Esophagus muscularis mucosa (tissue), 4 donors: Measurements from ENCODE around the gene MYO9B. TPM values are rescaled to one million over a fixed set of nuclear protein-coding genes. Genes with fewer than 3 reads are reported as not detected.
A peak's percentile ranks its signal among the peaks of the same experiment; 100 is the strongest.

Experiments
- DNase-seq: peaks from one replicate; pipeline ENCODE4 v3.0.0-alpha.2; 2017; ENCODE audit errors: extremely low spot score
- H3K27ac ChIP-seq, 4 donors: fragments of 200-600 bp; sonication (generic); replicated peaks in 1 of 4; 1 replicate in 3 of 4; 2 replicates in 1 of 4; pipeline ENCODE4 v1.5.1; 2016 to 2019; ENCODE audit warnings: mild to moderate bottlenecking in 1 of 4
- H3K27me3 ChIP-seq, 4 donors: fragments of 200-600 bp; sonication (generic); one replicate each; pipeline versions ENCODE4 v1.5.1 to v1.6.0; 2016 to 2019
- H3K36me3 ChIP-seq, 4 donors: fragments of 200-600 bp; sonication (generic); one replicate each; pipeline ENCODE4 v1.5.1; 2016 to 2019
- H3K4me1 ChIP-seq, 4 donors: fragments of 200-600 bp; sonication (generic); one replicate each; pipeline ENCODE4 v1.5.1; 2016 to 2019
- H3K4me3 ChIP-seq, 4 donors: fragments of 200-600 bp; sonication (generic); 1 replicate in 2 of 4; 2 replicates in 2 of 4; pipeline ENCODE4 v1.5.1; 2016 to 2019; ENCODE audit warnings: mild to moderate bottlenecking in 4 of 4, moderate library complexity in 1 of 4
- H3K9me3 ChIP-seq, 4 donors: fragments of 200-600 bp; sonication (generic); 1 replicate in 3 of 4; 2 replicates in 1 of 4; pipeline ENCODE4 v1.5.1; 2016 to 2019
- EP300 ChIP-seq: sonication (generic); formaldehyde crosslinking; IDR thresholded peaks from one replicate; pipeline ENCODE4 v1.6.1; 2017; ENCODE audit warnings: antibody characterized with exemption
- POLR2A ChIP-seq: fragments of 450-650 bp; IDR thresholded peaks from one replicate; pipeline ENCODE4 v1.6.1; 2017; ENCODE audit warnings: antibody characterized with exemption, moderate library complexity, mild to moderate bottlenecking, low read depth
- POLR2AphosphoS5 ChIP-seq, 2 donors: sonication (generic); formaldehyde crosslinking; IDR thresholded peaks; one replicate each; pipeline ENCODE4 v1.6.1; 2017; ENCODE audit warnings: antibody characterized with exemption in 2 of 2
- WGBS: methylation state at CpG from one replicate; pipeline ENCODE4 v1.1.5; 2018; 5-methylcytosine and 5-hydroxymethylcytosine counted together
- intact Hi-C: fragments of 100-400 bp; cut with DNase I; formaldehyde crosslinking; loops from one replicate; pipeline ENCODE4 v1.15.1; 2023
- total RNA-seq, 4 donors: library from RNA; depleted of rRNA; stranded (reverse); fragments of >200 nt; gene quantifications; one replicate each; pipeline versions ENCODE4 v1.1.0 to v1.2.1, GENCODE V29; 2016
- TF ChIP-seq, protein P1 (sequence below), 3 experiments: fragments of 200-600 bp in 2 of 3; fragments of 450-650 bp in 1 of 3; sonication (generic) in 2 of 3; IDR thresholded peaks; one replicate each; pipeline ENCODE4 v1.5.1; 2017 to 2019; ENCODE audit warnings: antibody characterized with exemption in 3 of 3, mild to moderate bottlenecking in 2 of 3, moderate library complexity in 1 of 3

Gene MYO9B
- total RNA-seq, 4 donors from 2014 or later = 52.6 to 73.3 (median 57.7) TPM

DNA sequence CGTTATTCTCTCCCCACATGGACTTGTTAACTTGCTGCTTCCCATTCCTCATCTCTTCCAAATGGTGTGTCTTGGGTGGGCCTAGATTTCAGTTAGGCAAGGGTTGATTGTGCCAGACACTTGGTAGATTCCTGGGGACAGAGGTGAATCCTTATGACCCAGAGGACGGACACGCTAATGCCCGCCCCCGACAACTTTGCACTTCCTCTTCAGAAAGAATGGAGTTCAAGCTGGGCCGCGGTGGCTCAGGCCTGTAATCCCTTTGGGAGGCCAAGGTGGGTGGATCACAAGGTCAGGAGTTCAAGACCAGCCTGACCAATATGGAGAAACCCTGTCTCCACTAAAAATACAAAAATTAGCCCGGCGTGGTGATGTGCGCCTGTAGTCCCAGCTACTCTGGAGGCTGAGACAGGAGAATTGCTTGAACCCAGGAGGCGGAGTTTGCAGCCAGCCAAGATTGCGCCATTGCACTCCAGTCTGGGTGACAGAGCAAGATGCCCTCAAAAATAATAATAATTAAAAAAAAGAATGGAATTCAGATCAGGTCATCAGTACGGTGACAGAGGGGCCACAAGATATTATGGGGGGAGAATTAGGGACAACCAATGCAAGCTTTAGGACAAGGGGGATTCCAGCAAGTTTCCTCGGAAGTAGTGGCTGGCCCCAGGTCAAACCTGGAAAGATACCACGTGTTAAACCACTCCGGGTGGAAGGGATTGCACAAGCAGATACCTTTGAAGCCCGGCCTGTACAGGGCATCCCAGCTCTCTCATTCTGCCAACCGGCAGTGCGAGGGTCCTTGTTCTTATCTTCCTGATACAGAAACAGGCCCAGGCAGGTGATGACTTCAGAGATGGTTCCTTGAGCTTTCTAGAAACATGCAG lies 2.7 kb downstream of the MYO9B start:
- H3K4me1 ChIP-seq = peaks cover 62 to 87% (median 81%) of the 10 kb centered on the region in 4 donors
- WGBS = 82% methylated on average over 19 of the region's 19 CpGs
- no peak for DNase-seq
- no peaks in the 10 kb centered on the region for H3K27me3 ChIP-seq
- peaks cover 0 to 7% (median 0%) of the 10 kb centered on the region in 4 donors for H3K36me3 ChIP-seq
- H3K27ac ChIP-seq = peak overlapping the region; percentile 86 to 89 (median 88)
- TF ChIP-seq EP300 (no peak), POLR2A (no peak), POLR2AphosphoS5 (IDR thresholded peaks at IDR 0.05) (no peak)
- TF ChIP-seq, protein P1, sequence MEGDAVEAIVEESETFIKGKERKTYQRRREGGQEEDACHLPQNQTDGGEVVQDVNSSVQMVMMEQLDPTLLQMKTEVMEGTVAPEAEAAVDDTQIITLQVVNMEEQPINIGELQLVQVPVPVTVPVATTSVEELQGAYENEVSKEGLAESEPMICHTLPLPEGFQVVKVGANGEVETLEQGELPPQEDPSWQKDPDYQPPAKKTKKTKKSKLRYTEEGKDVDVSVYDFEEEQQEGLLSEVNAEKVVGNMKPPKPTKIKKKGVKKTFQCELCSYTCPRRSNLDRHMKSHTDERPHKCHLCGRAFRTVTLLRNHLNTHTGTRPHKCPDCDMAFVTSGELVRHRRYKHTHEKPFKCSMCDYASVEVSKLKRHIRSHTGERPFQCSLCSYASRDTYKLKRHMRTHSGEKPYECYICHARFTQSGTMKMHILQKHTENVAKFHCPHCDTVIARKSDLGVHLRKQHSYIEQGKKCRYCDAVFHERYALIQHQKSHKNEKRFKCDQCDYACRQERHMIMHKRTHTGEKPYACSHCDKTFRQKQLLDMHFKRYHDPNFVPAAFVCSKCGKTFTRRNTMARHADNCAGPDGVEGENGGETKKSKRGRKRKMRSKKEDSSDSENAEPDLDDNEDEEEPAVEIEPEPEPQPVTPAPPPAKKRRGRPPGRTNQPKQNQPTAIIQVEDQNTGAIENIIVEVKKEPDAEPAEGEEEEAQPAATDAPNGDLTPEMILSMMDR (IDR thresholded peaks at IDR 0.05) = no peak
- no peaks in the 10 kb centered on the region for H3K9me3 ChIP-seq
- H3K4me3 ChIP-seq = no peak overlapping the region
- intact Hi-C loops = loop anchor here (5.0 to 10.0 kb wide), 2 partner anchors 59 to 137 kb away; partner anchors contain the start of gene USE1

- DNase-seq = no peak
- 64% methylated on average over 16 of the region's 19 CpGs for WGBS
- peaks cover 59 to 78% (median 75%) of the 10 kb centered on the region in 4 donors for H3K4me1 ChIP-seq
Observed at GRCh38 chr19:17078920-17079709, 3.5 kb downstream of the MYO9B start.

DNA sequence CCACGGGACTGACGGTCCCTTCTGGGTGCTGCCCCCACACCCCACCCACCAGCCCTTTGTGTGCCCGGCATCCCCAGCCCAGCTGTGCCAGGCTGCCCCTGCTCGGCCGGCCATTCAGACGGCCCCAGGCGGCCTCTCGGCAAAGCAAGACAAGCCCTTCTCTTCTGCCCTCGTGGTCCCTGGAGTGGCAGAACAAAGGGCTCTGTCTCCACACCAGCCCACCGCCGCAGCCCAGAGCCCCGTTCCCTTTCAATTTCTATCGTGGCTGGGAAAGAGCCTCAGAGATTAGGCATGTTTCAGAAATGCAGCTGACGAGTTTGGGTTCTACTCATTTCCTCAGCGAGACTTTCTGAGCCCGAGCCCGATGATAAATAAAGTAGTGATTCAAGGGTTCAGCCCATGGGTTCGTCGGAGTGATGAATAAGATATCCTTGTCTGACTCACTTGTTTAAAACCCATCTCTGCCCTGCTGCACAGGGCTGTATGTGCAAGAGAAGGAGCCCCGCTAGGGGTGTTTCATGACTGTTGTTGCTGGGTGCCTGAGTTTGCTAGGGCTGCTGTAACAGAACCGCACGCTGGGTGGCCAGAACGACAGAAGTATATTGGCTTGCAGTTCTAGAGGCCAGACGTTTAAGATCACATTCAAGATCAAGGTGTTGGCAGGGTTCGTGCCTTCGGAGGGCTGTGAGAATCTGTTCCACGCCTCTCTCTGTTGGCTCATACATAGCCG lies 4.3 kb downstream of the MYO9B start:
- TF ChIP-seq POLR2A (no peak), POLR2AphosphoS5 (IDR thresholded peaks at IDR 0.05) (peak; percentile 62 to 77), EP300 (no peak)
- TF ChIP-seq, protein P1 (IDR thresholded peaks at IDR 0.05) = peak in 2 of 3 experiments; percentile 63 to 73
- Histone ChIP-seq H3K27ac (peak overlapping the region; percentile 86 to 89 (median 88)), H3K4me3 (peak overlapping the region; percentile 39 to 55 (median 46)), H3K36me3 (peaks cover 0 to 7% (median 0%) of the 10 kb centered on the region in 4 donors), H3K27me3 (no peaks in the 10 kb centered on the region), H3K4me1 (peaks cover 53 to 77% (median 72%) of the 10 kb centered on the region in 4 donors), H3K9me3 (no peaks in the 10 kb centered on the region)
- WGBS = 20% methylated on average over 21 of the region's 28 CpGs
- intact Hi-C loops = loop anchor here (5.0 to 10.0 kb wide), 2 partner anchors 57 to 135 kb away; partner anchors contain the start of gene USE1
- DNase-seq = peak; percentile 95

More at GRCh38 chr19:17078920-17079709, 3.5 kb downstream of the MYO9B start:
- Histone ChIP-seq H3K27ac (peak overlapping the region; percentile 86 to 89 (median 88)), H3K36me3 (peaks cover 0 to 7% (median 0%) of the 10 kb centered on the region in 4 donors), H3K27me3 (no peaks in the 10 kb centered on the region), H3K9me3 (no peaks in the 10 kb centered on the region), H3K4me3 (peak overlapping the region; percentile 39 to 55 (median 46))
- intact Hi-C loops = loop anchor here (5.0 to 10.0 kb wide), 2 partner anchors 58 to 136 kb away; partner anchors contain the start of gene USE1
- TF ChIP-seq POLR2AphosphoS5 (IDR thresholded peaks at IDR 0.05) (peak in 1 of 2 donors; percentile 20), POLR2A (no peak)

GRCh38 chr19:17080440-17080801 lies 4.8 kb downstream of the MYO9B start:
- intact Hi-C loops = no loop called here
- no peaks in the 10 kb centered on the region for H3K9me3 ChIP-seq
- peak overlapping the region; percentile 39 to 55 (median 46) for H3K4me3 ChIP-seq
- no peak for DNase-seq
- WGBS = 73% methylated on average over 3 of the region's 4 CpGs
- H3K27ac ChIP-seq = peak overlapping the region; percentile 86 to 89 (median 88)
- no peak for TF ChIP-seq POLR2A
- no peak for TF ChIP-seq EP300
- TF ChIP-seq POLR2AphosphoS5 (IDR thresholded peaks at IDR 0.05) = no peak
- TF ChIP-seq, protein P1 (IDR thresholded peaks at IDR 0.05) = no peak
- peaks cover 0 to 7% (median 0%) of the 10 kb centered on the region in 4 donors for H3K36me3 ChIP-seq
- peaks cover 53 to 82% (median 78%) of the 10 kb centered on the region in 4 donors for H3K4me1 ChIP-seq
- no peaks in the 10 kb centered on the region for H3K27me3 ChIP-seq
